Mucosa of descending colon (tissue), 3 donors: Measurements from ENCODE around the gene CLHC1. TPM values are rescaled to one million over a fixed set of nuclear protein-coding genes. Genes with fewer than 3 reads are reported as not detected.
"Not testable (repeated sequence)": the region's sequence is repeated elsewhere in the genome, so short reads cannot be mapped to it uniquely, and the experiment has no call there.

Experiments used
- ATAC-seq: fragments of 200-7000 bp; cut with Tn5 transposase; one replicate; pipeline ENCODE4 v1.9.1; 2020; ENCODE audit warnings: mild to moderate bottlenecking, moderate library complexity
- DNase-seq, 3 donors: peaks; one replicate each; pipeline ENCODE4 v3.0.0-alpha.2; 2020
- H3K36me3 ChIP-seq: fragments of 200-600 bp; one replicate; pipeline ENCODE4 v1.8.0; 2021; ENCODE audit warnings: low read depth, mild to moderate bottlenecking
- H3K4me1 ChIP-seq: fragments of 200-600 bp; one replicate; pipeline ENCODE4 v1.8.0; 2021; ENCODE audit warnings: low read depth, mild to moderate bottlenecking
- H3K4me3 ChIP-seq: fragments of 200-600 bp; one replicate; pipeline ENCODE4 v1.8.0; 2021; ENCODE audit warnings: mild to moderate bottlenecking
- H3K9me3 ChIP-seq: fragments of 200-600 bp; one replicate; pipeline ENCODE4 v1.8.0; 2021; ENCODE audit warnings: mild to moderate bottlenecking
- CTCF ChIP-seq: fragments of 200-600 bp; IDR thresholded peaks from one replicate; pipeline ENCODE4 v1.8.0; 2022; ENCODE audit warnings: antibody characterized with exemption, mild to moderate bottlenecking
- intact Hi-C, 2 donors: fragments of 100-400 bp; cut with DNase I in 1 of 2; cut with micrococcal nuclease in 1 of 2; formaldehyde crosslinking; loops; one replicate each; pipeline versions ENCODE4 v1.11.0 to v1.11.1; 2022; cut with DNase I, micrococcal nuclease
- total RNA-seq, 3 donors: library from RNA; stranded (reverse); fragmentation: NEBNext Ultra II Directional in 2 of 3; extraction: Animal tissue kit (Norgen Biotek cat#: 25700) in 2 of 3; gene quantifications; one replicate each; pipeline versions ENCODE4 v1.2.1 to v1.2.4, GENCODE V29; 2021 to 2023
- donor health status: DM: no; HTN: no; CAD: no; lungs with moderate emphysema.
- donor health status: DM: no; HTN: no; CAD: no.
- donor health status: DM: no; HTN: yes; CAD: no.

CLHC1 gene
- total RNA-seq, 3 donors from 2014 or later: 9.2 to 15.5 (median 13.2) TPM

- intact Hi-C loops: no loop called here
- H3K9me3 ChIP-seq: no peaks in the 10 kb centered on the region
- ATAC-seq (no peak), DNase-seq (no peak)
- peaks cover 4% of the 10 kb centered on the region for H3K36me3 ChIP-seq
- no peaks in the 10 kb centered on the region for H3K4me1 ChIP-seq
- H3K4me3 ChIP-seq: no peak overlapping the region
- TF ChIP-seq CTCF: no peak
Measured at GRCh38 chr2:55242617-55243016, 10.5 kb upstream of the CLHC1 start.

DNA sequence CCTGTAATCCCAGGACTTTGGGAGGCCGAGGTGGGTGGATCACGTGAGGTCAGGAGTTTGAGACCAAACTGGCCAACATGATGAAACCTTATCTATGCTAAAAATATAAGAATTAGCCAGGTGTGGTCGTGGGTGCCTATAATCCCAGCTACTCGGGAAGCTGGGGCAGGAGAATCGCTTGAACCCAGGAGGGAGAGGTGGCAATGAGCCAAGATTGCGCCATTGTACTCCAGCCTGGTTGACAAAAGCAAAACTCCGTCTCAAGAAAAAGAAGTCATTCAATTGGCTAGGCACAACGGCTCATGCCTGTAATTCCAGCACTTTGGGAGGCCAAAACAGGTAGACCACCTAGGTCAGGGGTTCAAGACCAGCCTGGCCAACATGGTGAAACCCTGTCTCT is 9.5 kb upstream of the CLHC1 start:
- H3K36me3 ChIP-seq, H3K9me3 ChIP-seq, DNase-seq, ATAC-seq, H3K4me3 ChIP-seq, H3K4me1 ChIP-seq, intact Hi-C loops: not testable (repeated sequence)

DNA sequence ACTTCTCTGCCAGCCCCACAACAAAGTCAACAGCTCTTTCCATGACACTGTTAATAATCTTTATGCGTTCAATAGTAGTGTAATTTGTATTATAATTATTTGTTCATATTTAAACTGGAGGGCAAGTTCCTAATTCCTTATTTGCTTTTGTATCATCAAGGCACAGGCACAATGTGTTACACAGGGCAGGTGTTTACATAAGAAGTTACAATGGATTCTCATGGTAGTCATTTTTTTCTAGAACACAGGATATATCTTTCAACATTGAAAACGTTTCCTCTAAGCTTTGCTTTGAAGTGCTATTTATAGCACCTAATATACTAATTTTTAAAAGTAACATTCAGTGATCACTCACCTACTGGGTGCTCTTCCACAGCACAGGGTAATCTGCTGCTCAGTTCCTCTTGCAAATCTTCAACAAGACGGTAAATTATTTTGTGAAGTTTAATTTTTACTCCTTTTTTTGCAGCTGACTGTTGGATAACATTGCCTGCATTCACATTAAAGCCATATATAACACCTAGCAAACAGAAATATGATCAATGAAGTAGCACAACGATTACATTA is 7.6 kb upstream of the CLHC1 start:
- Histone ChIP-seq H3K36me3 (peaks cover 4% of the 10 kb centered on the region), H3K4me3 (no peak overlapping the region), H3K4me1 (no peaks in the 10 kb centered on the region), H3K9me3 (no peaks in the 10 kb centered on the region)
- ATAC-seq: no peak
- DNase-seq: no peak
- intact Hi-C loops: no loop called here
- no peak for TF ChIP-seq CTCF

DNA sequence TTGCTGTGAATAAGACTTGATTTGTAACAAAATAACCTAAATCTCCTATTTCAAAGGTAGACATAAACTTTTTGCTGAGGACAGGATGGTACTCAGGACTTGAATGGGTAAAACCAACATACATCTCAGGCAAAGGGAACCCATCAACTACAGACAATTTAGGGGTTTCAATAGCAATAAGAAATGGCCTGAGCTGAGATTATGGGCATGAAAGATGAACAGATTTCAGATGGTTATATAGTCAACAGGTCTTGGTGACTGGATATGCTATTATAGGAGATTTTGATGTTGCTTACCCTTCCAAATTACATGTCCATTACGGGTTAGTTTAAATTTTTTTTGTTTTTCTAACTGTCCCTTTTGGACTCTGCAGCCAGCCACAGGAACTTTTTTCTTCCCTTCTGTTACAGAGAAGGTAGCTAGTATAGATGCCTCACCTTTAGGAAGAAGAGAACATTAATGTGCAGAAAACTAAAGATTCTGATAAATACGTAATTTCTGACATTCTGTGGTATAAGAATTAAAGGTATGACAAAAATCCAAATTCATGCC is 5.0 kb upstream of the CLHC1 start:
- no peak for TF ChIP-seq CTCF
- Histone ChIP-seq H3K9me3 (no peaks in the 10 kb centered on the region), H3K4me3 (no peak overlapping the region), H3K4me1 (peaks cover 14% of the 10 kb centered on the region), H3K36me3 (peaks cover 7% of the 10 kb centered on the region)
- ATAC-seq (no peak), DNase-seq (no peak)
- intact Hi-C loops: no loop called here

- H3K4me3 ChIP-seq: no peak overlapping the region
- intact Hi-C loops: no loop called here
- H3K36me3 ChIP-seq: peaks cover 7% of the 10 kb centered on the region
- DNase-seq (no peak), ATAC-seq (no peak)
- no peak for TF ChIP-seq CTCF
- H3K4me1 ChIP-seq: peaks cover 14% of the 10 kb centered on the region
- H3K9me3 ChIP-seq: no peaks in the 10 kb centered on the region
Measured at GRCh38 chr2:55235724-55236538, 3.8 kb upstream of the CLHC1 start.

- ATAC-seq: no peak
- Histone ChIP-seq H3K36me3 (peaks cover 3% of the 10 kb centered on the region), H3K9me3 (no peaks in the 10 kb centered on the region), H3K4me3 (peak overlapping the region; percentile 99), H3K4me1 (peaks cover 14% of the 10 kb centered on the region)
- intact Hi-C loops: no loop called here
- TF ChIP-seq CTCF: no peak
- DNase-seq: no peak
Measured at GRCh38 chr2:55233658-55233940, 1.5 kb upstream of the CLHC1 start.
